Upper lobe of right lung (tissue), 1 donor: Measurements from ENCODE around the gene SLC12A6. TPM values are rescaled to one million over a fixed set of nuclear protein-coding genes. Genes with fewer than 3 reads are reported as not detected.

Experiments used
- ATAC-seq: fragments of 200-7000 bp; cut with Tn5 transposase; one replicate; pipeline ENCODE4 v1.9.1; 2020; ENCODE audit warnings: mild to moderate bottlenecking, moderate library complexity
- DNase-seq: peaks from one replicate; pipeline ENCODE4 v3.0.0-alpha.2; 2020
- H3K27ac ChIP-seq: fragments of 200-600 bp; one replicate; pipeline ENCODE4 v1.8.0; 2022
- H3K27me3 ChIP-seq: fragments of 200-600 bp; one replicate; pipeline ENCODE4 v1.8.0; 2022; ENCODE audit warnings: mild to moderate bottlenecking
- H3K36me3 ChIP-seq: fragments of 200-600 bp; one replicate; pipeline ENCODE4 v1.8.0; 2022
- H3K4me1 ChIP-seq: fragments of 200-600 bp; one replicate; pipeline ENCODE4 v1.8.0; 2022
- H3K4me3 ChIP-seq: fragments of 200-600 bp; one replicate; pipeline ENCODE4 v1.8.0; 2022; ENCODE audit warnings: mild to moderate bottlenecking
- H3K9me3 ChIP-seq: fragments of 200-600 bp; one replicate; pipeline ENCODE4 v1.8.0; 2022
- CTCF ChIP-seq: fragments of 200-600 bp; IDR thresholded peaks from one replicate; pipeline ENCODE4 v1.8.0; 2022; ENCODE audit warnings: antibody characterized with exemption
- intact Hi-C: fragments of 100-400 bp; cut with DNase I; formaldehyde crosslinking; loops from one replicate; pipeline ENCODE4 v1.11.0; 2022
- total RNA-seq: library from RNA; stranded (reverse); fragmentation: NEBNext Ultra II Directional; extraction: Animal tissue kit (Norgen Biotek cat#: 25700); gene quantifications from one replicate; pipeline ENCODE4 v1.2.1, GENCODE V29; 2021
- donor health status: DM: no; HTN: yes; CAD: no; lungs with severe emphysema.

The SLC12A6 gene
- total RNA-seq, 1 donor from 2014 or later = 44.9 TPM

- Histone ChIP-seq H3K4me1 (no peaks in the 10 kb centered on the region), H3K36me3 (peaks cover 72% of the 10 kb centered on the region), H3K27me3 (no peaks in the 10 kb centered on the region), H3K27ac (no peak overlapping the region), H3K4me3 (no peak overlapping the region), H3K9me3 (no peaks in the 10 kb centered on the region)
- intact Hi-C loops = no loop called here
- DNase-seq = no peak
- ATAC-seq = no peak
- TF ChIP-seq CTCF = no peak
Measured at GRCh38 chr15:34243226-34243625, 94.4 kb downstream of the SLC12A6 start.

GRCh38 chr15:34242331-34242710, 95.3 kb downstream of the SLC12A6 start:
- Histone ChIP-seq H3K27ac (no peak overlapping the region), H3K4me3 (no peak overlapping the region), H3K9me3 (no peaks in the 10 kb centered on the region), H3K27me3 (no peaks in the 10 kb centered on the region), H3K4me1 (no peaks in the 10 kb centered on the region), H3K36me3 (peaks cover 81% of the 10 kb centered on the region)
- ATAC-seq (no peak), DNase-seq (no peak)
- intact Hi-C loops = no loop called here
- TF ChIP-seq CTCF = no peak

DNA sequence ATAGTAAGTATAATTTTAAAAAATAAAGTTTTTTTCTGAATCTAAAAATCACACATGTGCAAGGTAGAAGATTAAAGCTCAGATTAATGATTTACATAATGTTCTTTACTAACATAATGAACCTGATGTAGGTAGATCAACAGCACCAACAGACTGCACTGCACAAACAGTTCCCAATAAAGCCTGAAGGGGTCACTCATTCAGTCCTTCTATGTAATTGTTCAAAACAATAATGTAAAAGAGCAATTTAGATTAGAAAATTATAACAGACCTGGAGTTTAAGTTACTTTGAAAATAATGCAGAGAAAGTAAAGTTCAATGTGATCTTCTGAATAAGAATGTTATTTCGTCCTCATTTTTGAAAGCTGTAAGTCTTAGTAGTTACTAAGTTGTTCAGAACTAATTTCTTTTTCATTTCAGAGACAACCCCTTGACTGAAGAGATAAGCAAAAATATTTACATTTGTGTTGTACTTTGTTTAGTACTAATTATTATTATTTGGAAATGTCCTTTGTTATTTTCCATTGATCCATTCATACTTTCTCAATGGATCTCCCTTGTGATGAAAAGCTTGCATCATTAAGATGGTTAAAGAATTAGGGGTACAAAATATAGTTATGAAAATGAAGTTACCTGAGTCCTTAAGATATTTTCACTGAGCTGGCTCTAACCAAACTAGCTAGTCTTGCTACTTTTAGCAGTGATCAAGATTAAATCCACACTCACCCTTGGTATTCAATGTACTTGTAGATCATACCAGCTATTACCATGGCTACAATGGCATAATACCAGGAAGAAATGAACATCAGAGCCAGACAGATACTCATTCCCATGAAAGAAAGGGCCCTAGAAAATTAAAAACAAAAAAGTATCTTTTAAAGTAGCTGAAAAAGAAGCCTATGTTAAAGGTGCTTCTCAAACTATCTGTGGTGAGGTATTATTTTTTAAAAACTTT, 95.9 kb downstream of the SLC12A6 start:
- Histone ChIP-seq H3K36me3 (peaks cover 87% of the 10 kb centered on the region), H3K9me3 (no peaks in the 10 kb centered on the region), H3K27ac (no peak overlapping the region), H3K27me3 (no peaks in the 10 kb centered on the region), H3K4me1 (no peaks in the 10 kb centered on the region), H3K4me3 (no peak overlapping the region)
- TF ChIP-seq CTCF = peak; percentile 79
- intact Hi-C loops = no loop called here
- ATAC-seq (peak; percentile 76), DNase-seq (no peak)

GRCh38 chr15:34240537-34240936, 97.0 kb downstream of the SLC12A6 start:
- H3K4me1 ChIP-seq = no peaks in the 10 kb centered on the region
- DNase-seq = no peak
- no peak overlapping the region for H3K4me3 ChIP-seq
- H3K27ac ChIP-seq = no peak overlapping the region
- intact Hi-C loops = no loop called here
- ATAC-seq = no peak
- no peaks in the 10 kb centered on the region for H3K27me3 ChIP-seq
- H3K9me3 ChIP-seq = no peaks in the 10 kb centered on the region
- peaks cover 97% of the 10 kb centered on the region for H3K36me3 ChIP-seq
- no peak for TF ChIP-seq CTCF

DNA sequence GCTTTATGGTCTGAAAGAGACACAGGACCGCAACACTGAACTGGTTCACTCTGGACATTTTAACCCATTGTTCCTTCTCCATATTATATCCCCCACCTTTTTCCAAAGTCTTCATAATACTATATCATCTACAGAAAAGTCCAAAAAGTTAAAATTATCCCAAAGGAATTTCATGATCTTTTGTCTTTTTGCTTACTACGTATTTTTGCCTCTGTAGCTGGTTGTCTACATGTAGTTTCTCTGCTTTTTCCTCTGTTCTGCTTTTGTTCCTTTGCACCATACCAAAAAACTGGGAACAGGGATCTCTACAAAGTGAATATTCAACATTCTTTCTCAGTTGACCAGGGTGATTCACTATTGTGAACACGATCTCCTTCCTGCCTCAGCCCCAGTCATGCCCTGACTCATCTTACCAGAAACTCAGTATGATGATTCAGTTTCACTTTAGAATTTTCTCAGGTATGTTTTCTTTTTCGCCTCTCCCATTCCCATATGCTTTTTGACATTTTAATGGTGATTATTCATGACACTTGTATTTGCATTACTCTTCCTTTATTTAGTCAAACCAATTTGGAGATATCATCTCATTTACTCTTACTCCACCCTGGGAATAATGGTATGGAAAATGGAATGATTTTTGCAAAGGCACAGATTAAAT, 98.3 kb downstream of the SLC12A6 start:
- no peaks in the 10 kb centered on the region for H3K9me3 ChIP-seq
- no peak for ATAC-seq

More for the DNA sequence above, 98.3 kb downstream of the SLC12A6 start:
- Histone ChIP-seq H3K4me3 (no peak overlapping the region), H3K36me3 (peaks cover 95% of the 10 kb centered on the region), H3K27ac (no peak overlapping the region), H3K27me3 (no peaks in the 10 kb centered on the region), H3K4me1 (no peaks in the 10 kb centered on the region)
- DNase-seq = no peak
- no peak for TF ChIP-seq CTCF
- intact Hi-C loops = no loop called here
